Astrocyte of the hippocampus (primary cell): ENCODE measurements around the gene SLC39A13.

Experiments
- DNase-seq: peaks from one replicate; pipeline ENCODE4 v3.0.0; 2011; ENCODE audit warnings: low read depth, low spot score

The SLC39A13 gene

DNA sequence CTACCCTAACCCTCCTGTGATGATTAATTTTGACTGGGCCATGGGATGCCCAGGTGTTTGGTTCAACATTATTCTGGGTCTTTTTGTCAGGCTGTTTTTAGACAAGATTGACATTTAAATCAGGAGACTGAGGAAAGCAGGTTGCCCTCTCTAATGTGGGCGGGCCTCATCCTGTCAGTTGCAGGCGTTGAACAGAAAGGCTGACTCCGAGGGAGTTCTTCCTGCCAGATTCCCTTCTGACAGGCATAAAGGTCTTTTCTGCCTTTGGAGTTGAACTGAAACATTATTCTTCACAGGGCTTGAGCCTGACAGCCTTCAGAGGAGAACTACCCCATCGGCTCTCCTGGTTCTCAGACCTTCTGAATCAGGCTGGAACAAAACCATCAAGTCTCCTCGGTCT is 22.1 kb downstream of the SLC39A13 start:
- no peak for DNase-seq

DNA sequence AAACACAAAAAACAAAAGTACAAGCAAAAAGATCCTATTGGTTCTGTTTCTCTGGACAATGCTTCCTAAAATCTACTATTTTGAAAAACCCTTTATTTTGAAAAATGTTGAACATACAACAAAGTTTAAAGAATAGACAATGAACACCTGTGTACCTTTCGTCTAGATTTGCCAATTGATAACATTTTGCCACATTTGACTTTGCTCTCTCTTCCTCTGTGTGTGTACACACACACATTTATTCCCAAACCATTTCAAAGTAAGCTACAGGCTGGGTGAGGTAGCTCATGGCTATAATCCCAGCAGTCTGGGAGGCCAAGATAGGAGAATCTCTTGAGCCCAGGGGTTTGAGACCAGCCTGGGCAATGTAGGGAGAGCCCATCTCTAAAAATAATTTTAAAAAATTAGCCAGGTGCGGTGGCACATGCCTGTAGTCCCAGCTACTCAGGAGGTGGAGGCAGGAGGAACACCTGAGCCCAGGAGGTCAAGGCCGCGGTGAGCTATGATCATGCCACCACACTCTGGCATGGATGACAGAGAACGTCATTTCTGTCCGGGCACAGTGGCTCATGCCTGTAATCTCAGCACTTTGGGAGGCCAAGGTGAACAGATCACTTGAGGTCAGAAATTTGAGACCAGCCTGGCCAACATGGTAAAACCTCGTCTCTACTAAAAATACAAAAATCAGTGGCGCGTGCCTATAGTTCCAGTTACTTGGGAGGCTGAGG is 23.1 kb downstream of the SLC39A13 start:
- no peak for DNase-seq

- DNase-seq: peak; percentile 22
Observed at GRCh38 chr11:47433157-47433556, 24.8 kb downstream of the SLC39A13 start.

DNA sequence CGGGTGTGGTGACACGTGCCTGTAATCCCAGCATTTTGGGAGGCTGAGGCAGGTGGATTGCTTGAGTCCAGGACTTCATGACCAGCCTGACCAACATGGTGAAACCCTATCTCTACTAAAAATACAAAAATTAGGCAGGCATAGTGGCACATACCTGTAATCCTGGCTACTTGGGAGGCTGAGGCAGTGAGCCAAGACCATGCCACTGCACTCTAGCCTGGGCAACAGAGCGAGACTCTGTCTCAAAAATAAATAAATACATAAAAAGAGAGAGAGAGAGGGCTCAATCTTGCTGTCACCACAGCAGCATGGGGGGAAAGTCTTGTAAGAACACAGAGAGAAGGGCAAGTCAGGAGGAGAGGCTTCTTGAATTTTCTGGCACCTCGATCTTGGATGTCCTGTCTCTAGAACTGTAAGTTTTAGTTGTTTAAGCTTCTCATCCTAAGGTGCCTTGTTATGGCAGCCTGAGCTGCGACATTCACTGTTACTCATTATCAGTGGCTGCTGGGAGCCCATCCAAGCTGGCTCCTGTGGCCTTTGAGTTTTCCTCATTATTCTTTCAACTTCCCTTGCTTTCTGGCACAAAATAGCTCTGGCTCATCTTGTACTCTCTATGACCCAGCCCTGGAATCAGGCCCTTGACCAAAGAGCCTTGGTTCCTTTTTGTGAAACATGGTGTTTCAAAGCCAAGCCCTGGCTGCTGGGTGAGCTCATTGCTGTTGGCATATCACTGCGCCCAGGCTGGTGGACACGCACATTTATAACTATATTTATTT is 25.8 kb downstream of the SLC39A13 start:
- DNase-seq: peak; percentile 88

- DNase-seq: no peak
Observed at GRCh38 chr11:47435687-47436086, 27.3 kb downstream of the SLC39A13 start.

DNA sequence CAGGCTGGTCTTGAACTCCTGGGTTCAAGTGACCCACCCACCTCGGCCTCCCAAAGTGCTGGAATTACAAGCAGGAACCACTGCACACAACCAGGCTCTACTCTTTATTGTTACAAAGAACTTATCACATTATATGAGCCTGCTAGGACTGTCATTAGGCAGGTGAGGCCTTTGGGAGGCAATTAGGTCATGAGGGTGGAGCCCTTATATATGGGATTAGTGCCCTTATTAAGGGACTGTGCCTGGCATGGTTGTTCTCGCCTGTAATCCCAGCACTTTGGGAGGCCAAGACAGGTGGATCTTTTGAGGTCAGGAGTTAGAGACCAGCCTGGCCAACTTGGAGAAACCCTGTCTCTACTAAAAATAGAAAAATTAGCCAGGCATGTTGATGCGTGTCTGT is 28.3 kb downstream of the SLC39A13 start:
- DNase-seq: no peak

GRCh38 chr11:47437218-47437745 is 28.9 kb downstream of the SLC39A13 start:
- DNase-seq: no peak

- peak; percentile 56 for DNase-seq
Observed at GRCh38 chr11:47437746-47438418, 29.5 kb downstream of the SLC39A13 start.

DNA sequence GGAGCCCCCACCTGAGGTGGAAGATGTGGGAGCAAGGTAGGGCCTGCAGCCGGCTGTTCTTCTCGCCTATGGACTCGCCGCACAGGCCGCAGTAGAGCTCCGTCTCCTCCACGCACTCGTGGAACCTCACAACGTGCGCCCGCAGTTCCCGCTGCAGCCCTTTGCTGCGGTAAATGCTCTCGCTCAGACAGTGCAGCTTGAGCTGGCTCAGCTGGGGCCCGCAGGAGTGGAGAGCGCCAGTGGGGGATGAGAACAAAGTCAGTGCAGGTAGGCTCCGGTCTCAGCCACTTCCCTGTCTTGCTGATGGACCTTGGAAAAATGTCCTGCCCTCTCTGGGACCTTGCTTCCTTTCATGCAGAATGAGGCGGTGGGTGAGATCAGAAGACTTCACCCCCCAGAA is 30.3 kb downstream of the SLC39A13 start:
- no peak for DNase-seq

DNA sequence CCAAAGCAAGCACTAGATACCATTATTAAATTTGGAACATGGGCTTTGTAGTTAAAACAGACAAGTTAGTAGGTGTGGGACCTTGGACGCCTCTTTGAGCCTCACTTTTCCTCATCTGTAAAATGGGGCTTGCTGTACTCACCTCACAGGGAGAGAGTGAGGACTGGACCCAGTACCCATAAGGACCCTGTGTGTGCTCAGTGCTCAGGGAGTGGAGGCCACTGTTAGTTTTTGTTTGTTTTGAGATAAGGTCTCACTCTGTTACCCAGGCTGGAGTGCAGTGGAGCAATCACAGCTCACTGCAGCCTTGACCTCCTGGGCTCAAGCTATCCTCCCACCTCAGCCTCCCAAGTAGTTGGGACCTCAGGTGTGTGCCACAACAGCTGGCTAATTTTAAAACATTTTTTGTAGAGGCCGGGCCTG is 31.7 kb downstream of the SLC39A13 start:
- DNase-seq: no peak

GRCh38 chr11:47441421-47441820 is 33.0 kb downstream of the SLC39A13 start:
- no peak for DNase-seq

- DNase-seq: no peak
Observed at GRCh38 chr11:47442514-47442913, 34.1 kb downstream of the SLC39A13 start.

- DNase-seq: no peak
Observed at GRCh38 chr11:47443028-47443700, 34.8 kb downstream of the SLC39A13 start.

DNA sequence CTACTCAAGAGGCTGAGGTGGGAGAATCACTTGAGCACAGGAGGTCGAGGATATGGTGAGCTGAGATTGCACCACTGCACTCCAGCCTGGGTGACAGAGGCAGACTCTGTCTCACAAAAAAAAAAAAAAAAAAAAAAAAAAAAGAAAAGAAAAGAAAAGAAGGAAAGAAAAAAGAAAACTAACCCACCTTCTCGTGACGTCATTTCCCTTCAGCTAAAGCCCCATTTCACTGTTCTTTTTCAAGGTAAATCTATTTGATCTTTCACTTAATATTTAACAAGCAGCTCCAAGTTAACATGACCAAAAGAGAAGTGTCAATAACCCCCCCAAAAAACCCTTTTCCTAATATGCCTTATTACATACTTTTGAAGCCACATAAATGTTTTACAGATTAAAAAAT is 35.4 kb downstream of the SLC39A13 start:
- no peak for DNase-seq

GRCh38 chr11:47445840-47446239 is 37.5 kb downstream of the SLC39A13 start:
- no peak for DNase-seq

- no peak for DNase-seq
Observed at GRCh38 chr11:47446833-47447232, 38.4 kb downstream of the SLC39A13 start.

DNA sequence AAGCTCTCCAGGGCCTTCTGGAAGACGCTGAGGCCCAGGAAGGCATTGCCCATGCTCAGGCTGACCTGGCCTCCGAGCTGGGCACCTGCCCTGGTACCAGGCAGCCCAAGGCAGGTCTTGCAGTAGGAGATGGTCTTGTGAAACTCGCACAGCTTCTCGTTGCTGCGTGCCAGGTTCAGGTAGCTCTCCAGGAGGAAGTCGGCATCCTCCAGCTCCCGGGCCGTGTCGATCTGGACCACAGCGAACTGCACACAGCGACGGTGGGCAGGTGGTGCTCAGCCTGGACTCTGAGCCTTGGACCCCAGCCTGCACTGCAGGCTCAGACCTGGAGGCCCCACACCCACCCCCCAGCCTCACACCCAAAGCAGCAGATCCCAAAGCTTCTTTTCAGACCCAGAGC is 39.5 kb downstream of the SLC39A13 start:
- no peak for DNase-seq

DNA sequence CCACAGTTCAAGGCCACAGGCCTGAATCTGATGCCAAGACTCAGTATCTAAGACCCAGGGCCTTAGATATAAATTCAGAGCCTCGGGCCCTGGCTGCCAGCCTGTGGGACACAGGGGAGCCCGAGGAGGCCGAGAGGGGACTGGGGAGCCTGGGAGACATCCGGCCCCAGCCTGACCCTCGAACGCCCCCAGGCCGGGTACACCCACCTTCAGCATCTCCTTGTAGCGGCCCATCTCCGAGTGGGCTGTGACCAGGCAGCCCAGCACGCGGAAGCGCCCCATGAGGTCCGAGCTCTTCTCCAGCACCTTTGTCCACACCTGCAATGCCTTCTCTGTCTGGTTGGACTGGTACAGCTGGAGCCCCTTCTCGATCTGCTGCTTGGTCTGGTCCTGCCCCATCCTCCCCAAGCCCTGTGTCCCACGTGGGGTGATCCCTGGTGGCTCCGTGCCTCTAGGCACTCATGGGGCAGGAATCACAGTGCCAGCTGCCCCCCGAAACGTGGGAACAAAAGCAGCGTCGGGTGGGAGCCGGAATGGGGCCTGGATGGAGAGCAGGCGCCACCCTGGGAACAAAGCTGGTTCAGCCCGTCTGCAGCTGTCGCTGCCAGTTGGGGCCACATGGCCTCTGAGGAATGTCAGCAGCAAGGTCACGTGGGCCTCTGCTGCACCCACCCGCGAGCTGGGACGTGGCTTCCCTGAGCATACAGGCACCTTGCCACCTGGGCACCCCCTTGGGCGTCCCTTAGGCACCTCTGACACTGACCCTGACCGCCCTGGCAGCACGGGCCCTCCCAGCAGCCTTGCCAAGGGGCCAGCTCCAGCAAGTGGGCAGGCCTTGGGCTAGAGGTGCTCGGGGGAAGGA is 40.4 kb downstream of the SLC39A13 start, which contains the start of gene RAPSN:
RAPSN (minus strand) TSS at position 571 of the 862 bp plus-strand sequence; CDS start at position 399, 172 bp downstream.
- DNase-seq: no peak

DNA sequence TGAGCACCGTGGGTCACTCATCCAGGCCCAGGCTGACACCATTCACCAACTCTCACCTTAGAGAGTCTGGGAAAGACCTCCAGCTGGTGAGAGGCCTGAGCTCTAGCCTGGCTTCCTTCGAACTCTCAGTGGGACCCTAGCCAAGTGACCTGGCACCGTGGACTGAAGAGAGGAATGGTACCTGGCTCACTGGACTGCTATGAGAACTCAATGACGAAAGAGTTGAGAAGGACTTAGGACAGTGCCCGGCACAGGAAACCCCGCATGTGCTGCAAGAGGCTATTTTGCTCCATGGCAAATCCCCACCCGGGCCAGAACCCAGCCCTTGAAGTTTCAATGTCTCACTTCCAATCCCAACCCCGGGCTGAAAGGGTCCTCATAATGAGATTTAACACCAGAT is 41.2 kb downstream of the SLC39A13 start:
- no peak for DNase-seq

GRCh38 chr11:47451436-47451835 is 43.0 kb downstream of the SLC39A13 start:
- no peak for DNase-seq

DNA sequence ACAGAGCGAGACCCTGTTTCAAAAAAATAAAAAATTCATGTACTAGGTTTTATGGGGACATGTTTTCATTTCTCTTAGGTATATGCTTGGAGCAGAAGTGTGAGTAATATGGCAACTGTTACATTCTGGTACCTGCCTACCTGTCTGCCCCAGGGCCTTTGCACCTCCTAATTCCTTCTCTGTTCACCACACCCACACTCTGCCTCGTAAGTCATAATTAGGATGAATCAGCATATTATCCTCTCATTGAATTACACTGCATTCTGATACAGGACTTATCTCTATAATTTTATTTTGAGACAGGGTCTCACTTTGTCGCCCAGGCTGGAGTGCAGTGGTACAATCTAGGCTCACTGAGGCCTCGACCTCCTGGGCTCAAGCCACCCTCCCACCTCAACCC is 43.6 kb downstream of the SLC39A13 start:
- DNase-seq: no peak
